ENCODE results near the gene CAMTA1.
A peak's percentile ranks its signal among the peaks of the same experiment; 100 is the strongest.

The CAMTA1 gene

DNA sequence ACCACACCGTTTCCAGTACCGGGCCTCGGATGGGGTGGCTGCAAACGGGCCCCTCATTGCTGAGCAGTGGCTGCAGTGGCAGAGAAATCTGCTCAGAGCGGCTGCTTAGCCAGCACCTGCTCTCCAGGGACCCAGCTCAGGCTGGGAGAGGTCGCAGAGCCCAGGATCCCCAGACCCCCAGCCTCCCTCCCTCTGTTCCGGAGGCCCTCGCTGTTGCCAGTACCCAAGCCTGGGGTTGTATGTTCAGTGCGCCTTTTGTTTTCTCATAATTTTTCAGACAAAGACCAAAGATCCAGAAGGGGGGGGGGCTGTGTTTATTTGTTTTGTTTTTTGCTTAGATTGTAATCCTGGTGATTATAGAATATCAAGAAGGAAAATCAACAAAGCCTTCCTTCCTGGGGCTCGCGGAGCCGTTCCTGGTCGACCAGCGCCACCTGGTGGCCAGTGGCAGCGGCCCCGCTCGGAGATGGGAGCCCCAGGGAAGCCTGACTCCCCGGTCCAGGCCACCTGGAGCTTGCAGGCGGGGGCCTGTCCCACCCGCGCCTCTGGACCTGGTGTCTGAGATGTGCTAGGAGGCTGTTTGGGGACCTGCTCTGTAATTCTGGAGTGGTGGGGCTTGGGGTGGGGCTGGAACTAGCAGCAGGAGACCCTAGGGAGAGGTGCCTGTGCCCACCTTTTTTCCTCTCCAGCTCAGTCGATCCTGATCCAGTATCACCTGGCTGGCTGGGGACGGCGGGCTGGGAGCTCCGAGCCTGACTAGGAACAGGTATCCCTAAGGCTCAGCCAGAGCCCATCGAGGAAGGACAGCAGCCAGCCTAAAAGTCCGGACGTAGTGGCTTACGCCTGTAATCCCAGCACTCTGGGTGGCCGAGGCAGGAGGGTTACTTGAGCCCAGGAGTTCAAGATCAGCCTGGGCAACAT, 862.0 kb downstream of the CAMTA1 start:
- TF ChIP-seq, protein P1, sequence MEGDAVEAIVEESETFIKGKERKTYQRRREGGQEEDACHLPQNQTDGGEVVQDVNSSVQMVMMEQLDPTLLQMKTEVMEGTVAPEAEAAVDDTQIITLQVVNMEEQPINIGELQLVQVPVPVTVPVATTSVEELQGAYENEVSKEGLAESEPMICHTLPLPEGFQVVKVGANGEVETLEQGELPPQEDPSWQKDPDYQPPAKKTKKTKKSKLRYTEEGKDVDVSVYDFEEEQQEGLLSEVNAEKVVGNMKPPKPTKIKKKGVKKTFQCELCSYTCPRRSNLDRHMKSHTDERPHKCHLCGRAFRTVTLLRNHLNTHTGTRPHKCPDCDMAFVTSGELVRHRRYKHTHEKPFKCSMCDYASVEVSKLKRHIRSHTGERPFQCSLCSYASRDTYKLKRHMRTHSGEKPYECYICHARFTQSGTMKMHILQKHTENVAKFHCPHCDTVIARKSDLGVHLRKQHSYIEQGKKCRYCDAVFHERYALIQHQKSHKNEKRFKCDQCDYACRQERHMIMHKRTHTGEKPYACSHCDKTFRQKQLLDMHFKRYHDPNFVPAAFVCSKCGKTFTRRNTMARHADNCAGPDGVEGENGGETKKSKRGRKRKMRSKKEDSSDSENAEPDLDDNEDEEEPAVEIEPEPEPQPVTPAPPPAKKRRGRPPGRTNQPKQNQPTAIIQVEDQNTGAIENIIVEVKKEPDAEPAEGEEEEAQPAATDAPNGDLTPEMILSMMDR (IDR thresholded peaks at IDR 0.05; ENCODE audit: insufficient read depth, low read depth, low read length, missing control alignments) = peak; percentile 87
- peak; percentile 59 for DNase-seq (ENCODE audit: low read depth)
- H3K4me3 ChIP-seq (ENCODE audit: low read length) = no peak overlapping the region

- TF ChIP-seq, protein P1 (IDR thresholded peaks at IDR 0.05; ENCODE audit: insufficient read depth, low read depth, low read length, missing control alignments) = no peak
- H3K4me3 ChIP-seq (ENCODE audit: low read length) = no peak overlapping the region
- peak; percentile 41 for DNase-seq (ENCODE audit: low read depth)
Observed at GRCh38 chr1:7648761-7649384, 863.6 kb downstream of the CAMTA1 start.

- no peak overlapping the region for H3K4me3 ChIP-seq (ENCODE audit: low read length)
- TF ChIP-seq, protein P1 (IDR thresholded peaks at IDR 0.05; ENCODE audit: insufficient read depth, low read depth, low read length, missing control alignments) = no peak
- DNase-seq (ENCODE audit: low read depth) = no peak
Observed at GRCh38 chr1:7650801-7651200, 865.5 kb downstream of the CAMTA1 start.

DNA sequence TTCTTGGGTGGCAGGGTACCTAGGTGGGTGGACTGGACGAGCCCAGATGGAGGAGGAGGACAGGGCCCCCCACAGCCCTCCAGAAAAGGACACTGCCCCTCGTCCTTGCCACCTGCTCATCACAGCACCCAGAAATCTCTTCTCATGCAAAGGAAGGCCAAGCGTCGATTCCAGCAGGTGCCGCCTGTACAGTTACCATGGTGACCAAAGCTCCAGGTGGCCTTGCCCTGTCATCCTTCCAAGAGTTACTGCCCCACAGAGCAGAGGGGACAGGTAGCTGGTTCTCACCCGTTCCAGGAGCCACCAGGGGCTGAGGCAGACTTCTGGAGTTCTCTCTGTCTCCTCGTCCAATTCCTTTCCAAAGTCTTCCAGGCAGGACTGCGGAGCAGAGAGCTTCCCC, 865.9 kb downstream of the CAMTA1 start:
- TF ChIP-seq, protein P1 (IDR thresholded peaks at IDR 0.05; ENCODE audit: insufficient read depth, low read depth, low read length, missing control alignments) = no peak
- no peak overlapping the region for H3K4me3 ChIP-seq (ENCODE audit: low read length)
- DNase-seq (ENCODE audit: low read depth) = no peak

GRCh38 chr1:7652061-7652460, 866.8 kb downstream of the CAMTA1 start:
- TF ChIP-seq, protein P1 (IDR thresholded peaks at IDR 0.05; ENCODE audit: insufficient read depth, low read depth, low read length, missing control alignments) = no peak
- no peak overlapping the region for H3K4me3 ChIP-seq (ENCODE audit: low read length)
- no peak for DNase-seq (ENCODE audit: low read depth)

DNA sequence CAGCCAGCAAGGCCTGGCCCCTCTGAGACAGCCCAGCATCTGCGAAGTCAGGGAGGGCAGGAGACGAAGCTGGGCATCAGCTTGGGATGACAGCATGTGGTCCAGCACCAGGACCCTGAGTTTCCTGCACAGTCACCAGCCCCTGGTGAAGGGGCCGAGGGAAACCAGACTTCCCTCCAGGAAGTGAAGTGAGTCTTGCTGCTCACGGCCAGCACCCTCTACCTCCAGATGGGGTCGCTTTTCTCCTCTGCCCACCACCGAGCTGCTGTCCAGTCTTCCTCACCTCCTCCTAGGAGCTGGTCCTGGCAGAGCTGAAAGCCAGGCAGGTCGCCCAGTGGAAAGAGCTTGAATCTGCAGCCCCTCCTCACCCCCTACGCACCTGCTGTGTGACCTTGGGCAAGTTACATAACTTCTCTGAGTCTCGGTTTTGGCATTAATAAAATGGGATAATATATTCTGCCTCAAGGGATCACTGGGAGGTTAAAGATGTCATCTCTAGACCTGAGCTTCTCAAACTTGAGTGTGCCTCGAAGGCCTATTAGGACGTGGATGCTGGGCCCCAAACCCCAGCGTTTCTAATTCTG, 867.4 kb downstream of the CAMTA1 start:
- no peak for DNase-seq (ENCODE audit: low read depth)
- H3K4me3 ChIP-seq (ENCODE audit: low read length) = no peak overlapping the region
- TF ChIP-seq, protein P1 (IDR thresholded peaks at IDR 0.05; ENCODE audit: insufficient read depth, low read depth, low read length, missing control alignments) = no peak

Data from epithelial cell of esophagus (primary cell).